Endodermal cell (in vitro differentiated cells): ENCODE data around the gene FHIP1B. TPM values are rescaled to one million over a fixed set of nuclear protein-coding genes. Genes with fewer than 3 reads are reported as not detected.

Experiments used
- DNase-seq: peaks from one replicate; pipeline ENCODE4 v3.0.0-alpha.2; 2017
- H3K27ac ChIP-seq: 2 replicates; pipeline ENCODE4 v1.5.1; 2013; ENCODE audit warnings: mild to moderate bottlenecking, low read depth, low read length, moderate library complexity
- H3K27me3 ChIP-seq: 2 replicates; pipeline ENCODE4 v1.6.1; 2013; ENCODE audit warnings: mild to moderate bottlenecking, low read length, moderate library complexity; ENCODE audit not compliant: insufficient read depth, control insufficient read depth, poor library complexity, severe bottlenecking
- H3K36me3 ChIP-seq: 2 replicates; pipeline ENCODE4 v1.7.0; 2013; ENCODE audit warnings: mild to moderate bottlenecking, low read length, moderate library complexity; ENCODE audit not compliant: control insufficient read depth, insufficient read depth
- H3K4me1 ChIP-seq: one replicate; pipeline ENCODE4 v1.7.0; 2013; ENCODE audit warnings: low read length; ENCODE audit not compliant: control insufficient read depth, insufficient read depth
- H3K4me3 ChIP-seq: 2 replicates; pipeline ENCODE4 v1.5.1; 2013; ENCODE audit warnings: mild to moderate bottlenecking, low read length, moderate library complexity
- H3K9ac ChIP-seq: 2 replicates; pipeline ENCODE4 v1.6.1; 2013; ENCODE audit warnings: mild to moderate bottlenecking, low read length, moderate library complexity; ENCODE audit not compliant: poor library complexity, severe bottlenecking; ENCODE audit errors: extremely low read depth
- H3K9me3 ChIP-seq: 2 replicates; pipeline ENCODE4 v1.6.1; 2013; ENCODE audit warnings: mild to moderate bottlenecking, low read length, moderate library complexity; ENCODE audit not compliant: control insufficient read depth
- H3K27ac Mint-ChIP-seq: 2 replicates; pipeline ENCODE4 v1.8.0; 2020; ENCODE audit warnings: mixed read lengths
- H3K27me3 Mint-ChIP-seq: 2 replicates; pipeline ENCODE4 v1.8.0; 2021; ENCODE audit warnings: mild to moderate bottlenecking, mixed read lengths; ENCODE audit not compliant: insufficient read depth
- H3K36me3 Mint-ChIP-seq: 2 replicates; pipeline ENCODE4 v1.8.0; 2020; ENCODE audit warnings: low read depth, mixed read lengths
- H3K4me1 Mint-ChIP-seq: 2 replicates; pipeline ENCODE4 v1.8.0; 2020; ENCODE audit warnings: mixed read lengths
- H3K4me3 Mint-ChIP-seq: 2 replicates; pipeline ENCODE4 v1.8.0; 2020; ENCODE audit warnings: mild to moderate bottlenecking, moderate library complexity, mixed read lengths
- H3K9me3 Mint-ChIP-seq: 2 replicates; pipeline ENCODE4 v1.8.0; 2020; ENCODE audit warnings: mild to moderate bottlenecking, mixed read lengths
- CTCF ChIP-seq: fragments of 200-600 bp; sonication (generic); conservative IDR thresholded peaks from 2 replicates; pipeline ENCODE4 v1.5.0; 2021; ENCODE audit warnings: antibody characterized with exemption, mild to moderate bottlenecking
- WGBS, 2 experiments: methylation state at CpG; one replicate each; pipeline versions ENCODE4 v1.1.5 to v1.1.7; 2013; ENCODE audit warnings: missing lambda C conversion rate in 2 of 2, mixed read lengths in 1 of 2; ENCODE audit not compliant: insufficient coverage in 1 of 2, insufficient read length in 1 of 2; 5-methylcytosine and 5-hydroxymethylcytosine counted together
- total RNA-seq, 2 donors: library from RNA; stranded (reverse); fragmentation: NEBNext Ultra II Directional in 1 of 2; extraction: Animal tissue kit (Norgen Biotek cat#: 25700) in 1 of 2; gene quantifications; 2 replicates in 1 of 2; 3 replicates in 1 of 2; pipeline ENCODE4 v1.2.1, GENCODE V29; 2021

Gene FHIP1B
- total RNA-seq, 2 donors from 2014 or later: 45.3 to 50.6 TPM

DNA sequence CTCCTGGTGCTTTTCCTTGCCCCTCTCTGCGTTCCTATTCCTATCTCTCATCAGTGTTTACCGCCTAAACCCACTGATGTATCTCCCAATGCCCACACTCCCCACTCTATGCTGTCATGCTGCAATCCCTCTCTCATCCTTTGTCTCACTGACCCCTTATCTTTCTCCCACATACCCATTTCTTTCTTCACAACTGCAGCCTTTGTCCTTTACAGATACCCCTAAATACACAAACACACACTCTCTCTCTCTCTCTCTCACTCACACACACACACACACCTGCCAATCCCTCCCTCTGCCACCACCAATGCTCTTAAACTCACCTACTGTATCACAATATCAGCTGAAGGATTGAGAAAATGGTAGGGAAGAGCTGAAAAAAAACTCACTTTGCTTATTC lies 59.0 kb downstream of the FHIP1B start:
- Histone ChIP-seq H3K27ac (no peak overlapping the region), H3K9ac (no peak overlapping the region), H3K9me3 (peaks cover 14% of the 10 kb centered on the region), H3K4me3 (no peak overlapping the region), H3K4me1 (no peaks in the 10 kb centered on the region), H3K27me3 (no peaks in the 10 kb centered on the region), H3K36me3 (no peaks in the 10 kb centered on the region)
- Mint-ChIP-seq H3K4me1 (peaks cover 9% of the 10 kb centered on the region), H3K36me3 (peaks cover 2% of the 10 kb centered on the region), H3K4me3 (no peak overlapping the region), H3K9me3 (peaks cover 25% of the 10 kb centered on the region), H3K27me3 (peaks cover 1% of the 10 kb centered on the region), H3K27ac (no peak overlapping the region)
- WGBS, 2 experiments: 78 to 80% methylated on average over 2 of the region's 2 CpGs
- no peak for DNase-seq
- no peak for TF ChIP-seq CTCF

- Histone ChIP-seq H3K36me3 (no peaks in the 10 kb centered on the region), H3K9ac (no peak within 1 kb of the TSS), H3K27me3 (no peaks in the 10 kb centered on the region), H3K4me3 (no peak within 1 kb of the TSS), H3K27ac (no peak within 1 kb of the TSS), H3K9me3 (peaks cover 5% of the 10 kb centered on the region), H3K4me1 (no peaks in the 10 kb centered on the region)
- no peak within 1 kb of the TSS for H3K27ac Mint-ChIP-seq
- 86 to 100% methylated on average over 1 of the region's 1 CpG for WGBS, 2 experiments
- peaks cover under 1% of the 10 kb centered on the region for H3K4me1 Mint-ChIP-seq
- H3K9me3 Mint-ChIP-seq: peaks cover 7% of the 10 kb centered on the region
- H3K27me3 Mint-ChIP-seq: peaks cover 8% of the 10 kb centered on the region
- no peak within 1 kb of the TSS for H3K4me3 Mint-ChIP-seq
- TF ChIP-seq CTCF: no peak
- no peak for DNase-seq
- H3K36me3 Mint-ChIP-seq: no peaks in the 10 kb centered on the region
Observed at GRCh38 chr11:6170226-6170625, 64.2 kb downstream of the FHIP1B start, which contains the start of gene OR52B2. OR52B2 (minus strand) TSS chr11:6170326; CDS start chr11:6170326, 0 bp downstream.

Other genes with a start within 250 kb of the FHIP1B start
- under 1 TPM in 1 of 2 donors, not detected in 1; 0.33 TPM for gene OR52L1, start 247.7 kb downstream of the FHIP1B start, total RNA-seq
- gene OR56A4, start 227.7 kb downstream of the FHIP1B start, total RNA-seq: under 1 TPM; 0.15 to 0.59 TPM
- under 1 TPM; 0.15 to 0.31 TPM for gene OR56A1, start 203.9 kb downstream of the FHIP1B start, total RNA-seq
- gene OR56B4, start 127.0 kb downstream of the FHIP1B start, total RNA-seq: not detected
- gene OR52B2, start 64.3 kb downstream of the FHIP1B start, total RNA-seq: not detected
- gene OR52W1, start 35.4 kb downstream of the FHIP1B start, total RNA-seq: not detected
- not detected for gene C11orf42, start 29.1 kb downstream of the FHIP1B start, total RNA-seq
- 1 to 10 TPM; 1.7 to 4.3 TPM for gene CNGA4, start 4.5 kb upstream of the FHIP1B start, total RNA-seq
- 100 to 1,000 TPM; 433 to 467 TPM for gene CCKBR, start 25.2 kb upstream of the FHIP1B start, total RNA-seq
- 10 to 100 TPM; 42.2 to 70.2 TPM for gene CAVIN3, start 85.9 kb upstream of the FHIP1B start, total RNA-seq
- 10 to 100 TPM in 1 of 2 donors, 1 to 10 TPM in 1; 9.4 to 28.7 TPM for gene SMPD1, start 155.8 kb upstream of the FHIP1B start, total RNA-seq
- gene APBB1, start 184.5 kb upstream of the FHIP1B start, total RNA-seq: 10 to 100 TPM; 51.5 to 51.6 TPM
- gene HPX, start 206.4 kb upstream of the FHIP1B start, total RNA-seq: 1 to 10 TPM; 3.9 to 6.0 TPM
- 10 to 100 TPM; 13.0 to 18.0 TPM for gene TRIM3, start 239.3 kb upstream of the FHIP1B start, total RNA-seq
- gene ARFIP2, start 246.7 kb upstream of the FHIP1B start, total RNA-seq: 10 to 100 TPM; 56.5 to 56.8 TPM
- gene TIMM10B, start 246.9 kb upstream of the FHIP1B start, total RNA-seq: 10 to 100 TPM; 29.6 to 30.5 TPM